Hematopoietic multipotent progenitor cell (in vitro differentiated cells): ENCODE measurements around the gene TMEM145. TPM values are rescaled to one million over a fixed set of nuclear protein-coding genes. Genes with fewer than 3 reads are reported as not detected.
A peak's percentile ranks its signal among the peaks of the same experiment; 100 is the strongest.
"Not testable (repeated sequence)": the region's sequence is repeated elsewhere in the genome, so short reads cannot be mapped to it uniquely, and the experiment has no call there.

ENCODE experiments used
- DNase-seq, 3 donors: peaks; one replicate each; pipeline ENCODE4 v3.0.0-alpha.2; 2011 to 2015; ENCODE audit warnings: low read depth in 2 of 3, low spot score in 2 of 3
- total RNA-seq: library from RNA; depleted of rRNA; stranded (reverse); fragments of >200 nt; gene quantifications from one replicate; pipeline ENCODE4 v1.2.3, GENCODE V29; 2012

The TMEM145 gene
- total RNA-seq, 1 donor = not detected

GRCh38 chr19:42333018-42333417 is 19.9 kb downstream of the TMEM145 start:
- DNase-seq = no peak

- DNase-seq = no peak
These were observed 21.0 kb downstream of the TMEM145 start for GRCh38 chr19:42333975-42334696.

- DNase-seq = no peak
These were observed 21.7 kb downstream of the TMEM145 start for GRCh38 chr19:42334697-42335373.

- DNase-seq = no peak
These were observed 22.3 kb downstream of the TMEM145 start for GRCh38 chr19:42335374-42335936.

GRCh38 chr19:42335971-42336370 is 22.9 kb downstream of the TMEM145 start:
- DNase-seq = no peak

GRCh38 chr19:42339126-42339860 is 26.2 kb downstream of the TMEM145 start:
- not testable (repeated sequence) for DNase-seq

GRCh38 chr19:42339922-42340321 is 26.8 kb downstream of the TMEM145 start:
- not testable (repeated sequence) for DNase-seq

- peak in 1 of 3 donors; percentile 17 for DNase-seq
These were observed 30.4 kb downstream of the TMEM145 start for GRCh38 chr19:42343344-42344110.

- no peak for DNase-seq
These were observed 31.3 kb downstream of the TMEM145 start for GRCh38 chr19:42344336-42344893.

GRCh38 chr19:42345191-42345812 is 32.2 kb downstream of the TMEM145 start:
- DNase-seq = no peak

- no peak for DNase-seq
These were observed 35.1 kb downstream of the TMEM145 start for GRCh38 chr19:42348211-42348610.

GRCh38 chr19:42349378-42350107 is 36.4 kb downstream of the TMEM145 start:
- DNase-seq = no peak

GRCh38 chr19:42350417-42350816 is 37.3 kb downstream of the TMEM145 start:
- no peak for DNase-seq

GRCh38 chr19:42351079-42351735 is 38.1 kb downstream of the TMEM145 start:
- no peak for DNase-seq

- DNase-seq = peak in 1 of 3 donors; percentile 5
These were observed 39.5 kb downstream of the TMEM145 start for GRCh38 chr19:42352301-42353259.

GRCh38 chr19:42353341-42354015 is 40.4 kb downstream of the TMEM145 start:
- no peak for DNase-seq

GRCh38 chr19:42355896-42356295 is 42.8 kb downstream of the TMEM145 start:
- DNase-seq = no peak
